Esophagus muscularis mucosa (tissue), 4 donors: ENCODE measurements around the gene PBOV1. TPM values are rescaled to one million over a fixed set of nuclear protein-coding genes. Genes with fewer than 3 reads are reported as not detected.
A peak's percentile ranks its signal among the peaks of the same experiment; 100 is the strongest.

Experiments
- DNase-seq: peaks from one replicate; pipeline ENCODE4 v3.0.0-alpha.2; 2017; ENCODE audit errors: extremely low spot score
- H3K27ac ChIP-seq, 4 donors: fragments of 200-600 bp; sonication (generic); replicated peaks in 1 of 4; 1 replicate in 3 of 4; 2 replicates in 1 of 4; pipeline ENCODE4 v1.5.1; 2016 to 2019; ENCODE audit warnings: mild to moderate bottlenecking in 1 of 4
- H3K27me3 ChIP-seq, 4 donors: fragments of 200-600 bp; sonication (generic); one replicate each; pipeline versions ENCODE4 v1.5.1 to v1.6.0; 2016 to 2019
- H3K36me3 ChIP-seq, 4 donors: fragments of 200-600 bp; sonication (generic); one replicate each; pipeline ENCODE4 v1.5.1; 2016 to 2019
- H3K4me1 ChIP-seq, 4 donors: fragments of 200-600 bp; sonication (generic); one replicate each; pipeline ENCODE4 v1.5.1; 2016 to 2019
- H3K4me3 ChIP-seq, 4 donors: fragments of 200-600 bp; sonication (generic); 1 replicate in 2 of 4; 2 replicates in 2 of 4; pipeline ENCODE4 v1.5.1; 2016 to 2019; ENCODE audit warnings: mild to moderate bottlenecking in 4 of 4, moderate library complexity in 1 of 4
- H3K9me3 ChIP-seq, 4 donors: fragments of 200-600 bp; sonication (generic); 1 replicate in 3 of 4; 2 replicates in 1 of 4; pipeline ENCODE4 v1.5.1; 2016 to 2019
- EP300 ChIP-seq: sonication (generic); formaldehyde crosslinking; IDR thresholded peaks from one replicate; pipeline ENCODE4 v1.6.1; 2017; ENCODE audit warnings: antibody characterized with exemption
- POLR2A ChIP-seq: fragments of 450-650 bp; IDR thresholded peaks from one replicate; pipeline ENCODE4 v1.6.1; 2017; ENCODE audit warnings: antibody characterized with exemption, moderate library complexity, mild to moderate bottlenecking, low read depth
- POLR2AphosphoS5 ChIP-seq, 2 donors: sonication (generic); formaldehyde crosslinking; IDR thresholded peaks; one replicate each; pipeline ENCODE4 v1.6.1; 2017; ENCODE audit warnings: antibody characterized with exemption in 2 of 2
- WGBS: methylation state at CpG from one replicate; pipeline ENCODE4 v1.1.5; 2018; 5-methylcytosine and 5-hydroxymethylcytosine counted together
- intact Hi-C: fragments of 100-400 bp; cut with DNase I; formaldehyde crosslinking; loops from one replicate; pipeline ENCODE4 v1.15.1; 2023
- total RNA-seq, 4 donors: library from RNA; depleted of rRNA; stranded (reverse); fragments of >200 nt; gene quantifications; one replicate each; pipeline versions ENCODE4 v1.1.0 to v1.2.1, GENCODE V29; 2016
- TF ChIP-seq, protein P1 (sequence below), 3 experiments: fragments of 200-600 bp in 2 of 3; fragments of 450-650 bp in 1 of 3; sonication (generic) in 2 of 3; IDR thresholded peaks; one replicate each; pipeline ENCODE4 v1.5.1; 2017 to 2019; ENCODE audit warnings: antibody characterized with exemption in 3 of 3, mild to moderate bottlenecking in 2 of 3, moderate library complexity in 1 of 3

PBOV1 gene
- total RNA-seq, 4 donors from 2014 or later = not detected

DNA sequence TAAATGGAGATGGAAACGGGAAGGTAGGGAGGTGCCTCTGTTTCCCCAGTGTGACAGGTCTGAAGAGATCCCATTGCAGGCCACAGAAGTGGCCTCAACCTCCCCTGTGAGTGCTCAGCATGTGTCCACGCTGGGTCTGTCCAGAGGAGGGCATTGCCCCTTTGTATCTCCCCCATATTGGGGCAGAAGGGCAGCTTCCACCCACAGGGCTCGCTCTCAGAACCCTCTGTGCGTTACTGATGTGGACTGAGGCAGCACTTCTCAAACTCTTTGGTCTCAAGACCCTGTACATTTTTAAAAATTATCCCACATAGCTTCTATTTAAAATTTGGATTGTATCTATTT, 34.5 kb downstream of the PBOV1 start:
- 84% methylated on average over 4 of the region's 4 CpGs for WGBS
- no peak overlapping the region for H3K27ac ChIP-seq
- intact Hi-C loops = no loop called here

DNA sequence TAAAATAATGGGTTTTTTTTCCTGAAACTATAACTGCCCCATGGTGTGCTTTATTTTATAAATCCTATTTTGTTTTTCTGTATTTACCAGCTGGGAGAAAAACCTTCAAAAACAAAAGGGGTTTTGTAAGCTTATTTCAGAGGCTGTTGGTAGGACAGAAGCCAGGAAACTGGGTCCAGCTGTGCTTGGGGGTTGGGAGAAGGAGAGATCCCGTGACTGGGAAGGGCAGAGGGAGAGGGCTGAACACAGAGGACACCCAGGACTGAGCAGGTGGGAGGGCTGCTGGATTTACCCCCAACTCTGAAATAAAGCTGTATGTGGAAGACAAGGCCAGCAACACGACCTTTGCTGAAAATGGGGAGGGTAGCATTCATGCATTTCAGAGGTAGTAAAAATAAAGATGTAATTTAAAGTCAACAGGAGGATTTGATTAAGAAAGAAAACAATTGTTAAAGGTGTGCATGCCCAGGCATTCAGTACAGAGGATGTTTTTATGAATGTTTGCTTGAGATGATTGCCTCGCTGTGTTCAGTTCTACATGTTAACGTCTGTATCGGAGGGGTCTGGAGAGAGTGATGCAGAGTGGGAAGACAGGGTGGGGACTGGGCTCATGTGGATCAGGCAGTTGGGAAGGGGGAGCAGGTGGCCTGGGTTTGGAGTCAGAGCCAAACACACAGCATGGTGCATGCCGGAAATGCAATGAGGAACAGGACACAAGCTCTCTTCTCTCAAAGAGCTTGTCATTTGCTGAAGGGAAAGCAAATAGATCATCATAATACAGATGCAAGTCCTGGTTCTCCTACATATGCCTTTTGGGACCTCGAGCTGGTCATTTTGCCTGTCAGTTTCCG, 35.1 kb downstream of the PBOV1 start:
- Histone ChIP-seq H3K27me3 (no peaks in the 10 kb centered on the region), H3K27ac (no peak overlapping the region), H3K9me3 (peaks cover 0 to 10% (median 3%) of the 10 kb centered on the region in 4 donors), H3K4me1 (no peaks in the 10 kb centered on the region), H3K36me3 (no peaks in the 10 kb centered on the region), H3K4me3 (no peak overlapping the region)
- peak; percentile 53 for DNase-seq
- intact Hi-C loops = no loop called here
- TF ChIP-seq POLR2AphosphoS5 (IDR thresholded peaks at IDR 0.05) = no peak
- TF ChIP-seq, protein P1, sequence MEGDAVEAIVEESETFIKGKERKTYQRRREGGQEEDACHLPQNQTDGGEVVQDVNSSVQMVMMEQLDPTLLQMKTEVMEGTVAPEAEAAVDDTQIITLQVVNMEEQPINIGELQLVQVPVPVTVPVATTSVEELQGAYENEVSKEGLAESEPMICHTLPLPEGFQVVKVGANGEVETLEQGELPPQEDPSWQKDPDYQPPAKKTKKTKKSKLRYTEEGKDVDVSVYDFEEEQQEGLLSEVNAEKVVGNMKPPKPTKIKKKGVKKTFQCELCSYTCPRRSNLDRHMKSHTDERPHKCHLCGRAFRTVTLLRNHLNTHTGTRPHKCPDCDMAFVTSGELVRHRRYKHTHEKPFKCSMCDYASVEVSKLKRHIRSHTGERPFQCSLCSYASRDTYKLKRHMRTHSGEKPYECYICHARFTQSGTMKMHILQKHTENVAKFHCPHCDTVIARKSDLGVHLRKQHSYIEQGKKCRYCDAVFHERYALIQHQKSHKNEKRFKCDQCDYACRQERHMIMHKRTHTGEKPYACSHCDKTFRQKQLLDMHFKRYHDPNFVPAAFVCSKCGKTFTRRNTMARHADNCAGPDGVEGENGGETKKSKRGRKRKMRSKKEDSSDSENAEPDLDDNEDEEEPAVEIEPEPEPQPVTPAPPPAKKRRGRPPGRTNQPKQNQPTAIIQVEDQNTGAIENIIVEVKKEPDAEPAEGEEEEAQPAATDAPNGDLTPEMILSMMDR (IDR thresholded peaks at IDR 0.05) = no peak
- TF ChIP-seq POLR2A = no peak
- no peak for TF ChIP-seq EP300
- WGBS = 80% methylated on average over 8 of the region's 8 CpGs

More for the DNA sequence above, 34.5 kb downstream of the PBOV1 start:
- Histone ChIP-seq H3K27me3 (no peaks in the 10 kb centered on the region), H3K4me1 (no peaks in the 10 kb centered on the region), H3K36me3 (no peaks in the 10 kb centered on the region), H3K4me3 (no peak overlapping the region), H3K9me3 (peaks cover 0 to 6% (median 0%) of the 10 kb centered on the region in 4 donors)
- TF ChIP-seq POLR2A = no peak
- TF ChIP-seq EP300 = no peak
- TF ChIP-seq, protein P1 (IDR thresholded peaks at IDR 0.05) = no peak
- TF ChIP-seq POLR2AphosphoS5 (IDR thresholded peaks at IDR 0.05) = no peak
- peak; percentile 66 for DNase-seq

DNA sequence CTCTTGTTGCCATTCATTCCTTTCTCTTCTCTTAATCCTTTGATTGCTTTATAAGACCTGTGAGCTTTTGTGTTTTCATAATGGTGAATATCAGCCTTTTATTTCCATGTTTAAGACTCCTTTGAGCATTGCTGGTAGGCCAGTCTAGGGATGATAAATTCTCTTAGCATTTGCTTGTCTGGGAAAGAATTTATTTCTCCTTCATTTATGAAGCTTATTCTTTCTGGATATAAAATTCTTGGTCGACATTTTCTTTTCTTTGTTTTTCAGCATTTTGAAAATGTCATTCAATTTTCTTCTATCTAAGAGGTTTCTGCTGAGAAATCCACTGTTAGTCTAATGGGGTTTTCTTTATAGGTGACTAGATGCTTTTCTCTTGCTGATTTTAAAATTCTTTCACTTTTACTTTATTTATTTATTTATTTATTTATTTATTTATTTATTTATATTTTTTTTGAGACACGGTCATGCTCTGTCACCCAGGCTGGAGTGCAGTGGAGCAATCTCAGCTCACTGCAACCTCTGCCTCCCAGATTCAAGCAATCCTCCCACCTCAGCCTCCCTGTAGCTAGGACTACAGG, 41.5 kb downstream of the PBOV1 start:
- Histone ChIP-seq H3K36me3 (no peaks in the 10 kb centered on the region), H3K4me3 (no peak overlapping the region), H3K27ac (no peak overlapping the region), H3K9me3 (peaks cover 0 to 28% (median 24%) of the 10 kb centered on the region in 4 donors), H3K27me3 (no peaks in the 10 kb centered on the region), H3K4me1 (no peaks in the 10 kb centered on the region)
- TF ChIP-seq, protein P1 (IDR thresholded peaks at IDR 0.05) = no peak
- TF ChIP-seq POLR2A = no peak
- TF ChIP-seq EP300 = no peak
- TF ChIP-seq POLR2AphosphoS5 (IDR thresholded peaks at IDR 0.05) = no peak
- intact Hi-C loops = no loop called here
- WGBS = 91% methylated on average over 2 of the region's 2 CpGs
- no peak for DNase-seq

DNA sequence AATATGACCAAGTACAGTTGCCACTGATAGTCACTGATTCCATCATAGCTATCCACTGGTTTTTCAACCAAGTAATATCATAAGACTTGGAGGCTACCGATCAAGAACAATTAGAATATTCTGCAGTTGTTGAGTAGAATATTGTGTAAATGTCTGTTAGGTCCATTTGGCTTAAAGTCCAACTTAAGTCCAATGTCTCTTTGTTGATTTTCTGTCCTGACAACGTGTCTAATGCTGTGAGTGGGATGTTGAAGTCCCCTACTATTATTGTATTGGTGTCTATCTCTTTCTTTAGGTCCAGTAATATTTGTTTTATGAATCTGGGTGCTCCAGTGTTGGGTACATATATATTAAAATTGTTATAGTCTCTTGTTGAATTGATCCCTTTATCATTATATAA, 42.7 kb downstream of the PBOV1 start:
- Histone ChIP-seq H3K4me1 (no peaks in the 10 kb centered on the region), H3K9me3 (peaks cover 0 to 28% (median 24%) of the 10 kb centered on the region in 4 donors), H3K4me3 (no peak overlapping the region), H3K27me3 (no peaks in the 10 kb centered on the region), H3K36me3 (no peaks in the 10 kb centered on the region), H3K27ac (no peak overlapping the region)
- 85% methylated on average over 2 of the region's 2 CpGs for WGBS
- intact Hi-C loops = no loop called here
- no peak for DNase-seq
- TF ChIP-seq, protein P1 (IDR thresholded peaks at IDR 0.05) = no peak
- TF ChIP-seq POLR2A (no peak), EP300 (no peak), POLR2AphosphoS5 (IDR thresholded peaks at IDR 0.05) (no peak)

Other genes with a start within 250 kb of the PBOV1 start
- 100 to 1,000 TPM in 1 of 4 donors, 10 to 100 TPM in 3; 81.0 to 123 (median 83.9) TPM for gene PERP, start 111.1 kb downstream of the PBOV1 start, total RNA-seq
- 1 to 10 TPM; 1.2 to 3.3 (median 2.2) TPM for gene ARFGEF3, start 56.6 kb downstream of the PBOV1 start, total RNA-seq
- gene SMIM28, start 159.4 kb upstream of the PBOV1 start, total RNA-seq = under 1 TPM in 1 of 4 donors, not detected in 3; 0.50 TPM
- gene HEBP2, start 185.7 kb upstream of the PBOV1 start, total RNA-seq = 100 to 1,000 TPM in 2 of 4 donors, 10 to 100 TPM in 2; 90.1 to 135 (median 104) TPM